OCI-M2 (cell line): ENCODE measurements around the gene CCT7.

ENCODE experiments used
- DNase-seq: peaks from one replicate; lab custom pipeline; 2025; ENCODE audit not compliant: unreplicated experiment; lab: John Stamatoyannopoulos, UW

Gene CCT7

DNA sequence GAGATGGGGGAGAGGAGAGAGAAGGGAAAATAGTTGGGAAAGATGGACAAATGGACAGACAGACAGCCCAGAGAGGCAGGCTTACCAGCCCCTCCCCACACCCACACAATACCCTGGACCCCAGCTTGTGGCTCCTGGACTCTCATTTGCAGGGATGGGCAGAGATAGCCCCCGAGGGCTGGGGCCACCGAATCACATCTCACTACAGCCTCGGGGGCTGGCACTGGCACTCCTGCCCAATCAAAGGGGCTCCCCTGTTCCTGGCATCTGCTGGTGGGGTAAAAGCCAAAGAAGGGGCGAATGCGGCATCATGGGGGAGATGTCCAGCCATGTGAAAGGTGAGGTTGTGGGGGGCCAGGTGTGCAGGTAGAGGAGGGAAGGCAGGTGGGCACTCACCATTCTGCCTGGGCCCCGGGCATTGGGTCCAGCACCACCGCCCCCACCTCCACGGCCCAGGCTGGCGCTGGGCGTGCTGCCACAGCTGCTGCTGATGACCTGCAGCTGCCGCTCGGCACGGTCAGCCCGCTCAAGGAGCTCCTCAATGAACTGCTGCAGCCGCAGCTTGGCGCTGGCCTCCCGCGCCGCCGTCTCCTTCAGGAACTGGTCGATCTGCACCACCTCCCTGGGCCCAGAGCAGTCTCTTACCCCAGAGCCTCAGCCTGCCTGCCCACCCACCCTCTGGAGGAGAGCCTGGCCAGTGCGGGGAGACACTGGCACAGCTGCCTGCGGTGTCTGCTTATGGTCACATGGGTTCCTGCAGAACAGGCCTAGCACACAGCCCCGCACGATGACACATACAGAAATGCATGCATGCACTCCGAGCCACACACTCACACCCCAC lies 32.2 kb downstream of the CCT7 start:
- DNase-seq: no peak

- no peak for DNase-seq
Observed at GRCh38 chr2:73267008-73267407, 32.9 kb downstream of the CCT7 start.

- no peak for DNase-seq
Observed at GRCh38 chr2:73268366-73268829, 34.3 kb downstream of the CCT7 start.

DNA sequence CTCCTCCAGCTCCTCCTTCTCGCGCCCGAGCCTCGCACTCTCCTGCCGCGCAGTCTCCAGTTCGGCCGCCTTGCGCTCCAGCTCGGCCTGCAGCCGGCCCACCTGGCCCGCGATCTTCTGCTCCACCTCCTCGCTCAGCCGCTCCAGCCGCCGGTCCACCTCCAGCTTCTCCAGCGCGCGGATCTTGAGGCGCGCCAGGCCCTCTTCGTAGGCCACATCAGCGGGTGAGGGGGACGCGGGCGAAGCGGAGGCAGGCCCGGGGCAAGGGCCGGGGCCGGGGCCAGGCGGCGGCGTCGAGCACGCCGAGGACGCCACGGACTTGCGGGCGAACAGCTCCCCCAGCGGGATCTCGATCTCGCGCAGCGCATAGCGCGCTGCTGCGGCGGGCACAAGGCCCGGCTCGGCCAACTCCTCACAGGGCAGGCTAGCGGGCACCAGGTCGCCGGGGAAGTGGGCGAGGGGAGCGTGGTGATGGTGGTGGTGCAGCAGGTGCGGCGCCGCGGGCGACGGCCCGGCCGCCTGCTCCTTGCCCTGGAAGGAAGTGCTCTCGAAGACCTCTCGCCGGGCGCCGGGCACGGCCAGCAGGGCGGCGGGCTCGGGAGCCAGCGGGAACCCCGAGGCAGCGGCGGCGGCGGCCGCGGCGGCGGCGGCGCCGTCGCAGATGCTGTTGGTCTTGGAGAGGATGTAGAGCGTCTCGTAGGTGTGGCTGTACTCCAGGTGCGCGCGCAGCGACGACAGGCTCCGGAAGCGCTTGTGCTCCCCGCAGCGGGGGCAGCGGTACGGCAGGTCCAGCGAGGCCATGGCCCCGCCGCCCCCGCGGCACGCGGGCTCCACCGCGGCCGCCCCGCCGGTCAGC lies 35.0 kb downstream of the CCT7 start:
- DNase-seq: no peak

DNA sequence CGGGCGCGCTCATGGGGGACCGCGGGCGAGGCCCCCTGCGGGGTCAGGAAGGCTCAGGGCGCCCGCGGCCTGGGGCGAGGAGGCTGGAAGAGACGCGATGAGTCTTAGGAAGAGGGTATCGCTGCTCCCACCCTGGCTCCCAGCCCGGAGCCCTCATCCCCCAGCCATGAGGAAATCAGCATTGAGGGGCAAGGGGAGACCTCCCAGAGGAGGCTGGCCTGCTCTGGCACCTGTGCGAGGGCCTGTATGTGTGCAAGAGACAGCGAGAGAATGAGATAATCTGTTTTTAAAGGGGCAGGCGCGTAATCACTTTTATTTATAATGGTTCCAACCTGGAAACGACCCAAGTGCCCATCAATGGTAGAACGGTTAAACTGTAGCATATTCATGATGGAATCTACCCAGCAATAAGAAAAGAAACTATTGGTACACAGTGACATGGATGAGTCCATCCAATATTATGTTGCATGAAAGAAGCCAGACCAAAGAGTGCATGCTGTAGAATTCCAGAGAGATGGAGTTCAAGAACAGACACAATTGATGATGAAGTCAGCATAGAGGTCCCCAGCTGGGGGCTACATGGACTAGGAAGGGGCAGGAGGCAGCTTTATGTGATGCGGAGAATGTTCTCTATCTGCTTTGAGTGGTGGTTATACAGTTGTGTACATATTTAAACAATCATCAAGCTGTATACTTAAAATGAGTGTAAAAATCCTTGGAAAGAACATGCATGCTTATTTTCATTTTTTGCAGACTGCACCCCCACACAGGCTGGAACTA lies 35.8 kb downstream of the CCT7 start:
- DNase-seq: no peak

DNA sequence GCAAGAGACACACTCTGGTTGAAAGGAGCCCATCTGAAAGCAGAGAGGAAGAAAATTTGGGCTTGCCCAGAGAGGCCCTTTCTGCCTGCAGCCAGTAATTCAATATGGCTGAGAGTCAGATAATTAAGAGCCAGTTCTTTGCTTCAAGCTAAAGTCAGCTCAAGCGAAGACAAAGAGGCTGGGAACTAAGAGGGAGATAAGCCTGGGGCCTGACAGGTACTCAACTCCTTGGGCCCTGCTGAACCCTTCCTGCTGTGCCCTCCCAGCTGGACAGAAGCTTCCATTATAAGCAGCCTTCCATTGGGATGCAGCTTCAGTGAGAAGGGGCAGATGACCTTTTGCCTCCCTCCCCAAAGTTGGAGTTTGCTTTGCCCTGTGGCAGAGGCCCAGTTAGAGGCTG lies 38.2 kb downstream of the CCT7 start:
- DNase-seq: no peak

GRCh38 chr2:73279852-73280251 lies 45.7 kb downstream of the CCT7 start:
- no peak for DNase-seq

DNA sequence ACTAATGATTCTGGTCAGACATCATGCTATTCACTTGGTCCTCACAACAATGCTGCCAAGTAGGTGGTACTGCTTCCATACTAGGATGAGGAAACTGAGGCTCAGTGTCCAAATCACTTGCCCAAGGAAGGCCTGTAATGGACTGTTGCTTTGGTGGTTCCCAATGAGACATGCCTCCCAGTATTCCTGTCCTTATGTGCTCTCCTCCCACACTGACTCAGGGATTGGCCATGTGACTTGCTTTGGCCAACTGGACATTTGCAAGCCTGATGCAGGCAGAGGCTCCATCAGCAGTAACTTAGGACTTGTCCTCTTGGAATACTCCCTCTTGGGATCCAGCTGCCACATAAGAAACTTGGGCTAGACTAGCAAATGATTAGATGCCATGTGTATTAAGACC lies 47.1 kb downstream of the CCT7 start:
- DNase-seq: no peak

DNA sequence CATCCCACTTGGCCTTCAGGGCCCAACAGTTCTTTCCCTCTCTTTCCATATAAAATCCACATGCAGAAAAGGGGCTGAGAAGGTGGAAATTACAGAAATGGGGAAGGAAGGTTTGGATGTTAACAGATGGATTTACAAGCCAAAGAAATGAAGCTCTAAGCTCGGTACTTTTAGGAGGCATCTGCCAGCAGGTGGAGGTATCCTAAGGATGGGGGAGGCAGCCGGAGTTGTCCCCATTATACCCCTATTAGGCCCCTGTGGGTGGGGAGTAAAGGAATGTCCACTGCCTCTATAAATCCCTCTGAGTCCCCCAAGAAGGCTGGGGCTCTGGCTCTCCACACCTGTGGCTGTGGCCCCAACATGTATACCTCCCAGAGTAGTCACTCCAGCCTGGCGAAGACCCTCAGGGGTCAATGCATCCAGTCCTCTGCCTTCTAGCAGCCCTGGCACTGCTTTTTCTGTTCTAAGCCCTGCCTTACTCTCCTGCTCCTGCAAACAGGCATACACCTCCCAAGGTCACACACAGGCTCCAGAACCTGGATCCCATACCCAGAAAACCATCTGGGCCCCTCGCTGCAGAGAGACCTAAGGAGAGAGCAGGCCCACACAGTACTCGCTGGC lies 48.9 kb downstream of the CCT7 start:
- no peak for DNase-seq

- no peak for DNase-seq
Observed at GRCh38 chr2:73283545-73284295, 49.6 kb downstream of the CCT7 start.

GRCh38 chr2:73284296-73285158 lies 50.4 kb downstream of the CCT7 start, which contains the start of gene FBXO41:
Gene FBXO41, minus strand, starts transcription at chr2:73284478. Its CDS starts 14,848 bp downstream, at chr2:73269630.
- no peak for DNase-seq

DNA sequence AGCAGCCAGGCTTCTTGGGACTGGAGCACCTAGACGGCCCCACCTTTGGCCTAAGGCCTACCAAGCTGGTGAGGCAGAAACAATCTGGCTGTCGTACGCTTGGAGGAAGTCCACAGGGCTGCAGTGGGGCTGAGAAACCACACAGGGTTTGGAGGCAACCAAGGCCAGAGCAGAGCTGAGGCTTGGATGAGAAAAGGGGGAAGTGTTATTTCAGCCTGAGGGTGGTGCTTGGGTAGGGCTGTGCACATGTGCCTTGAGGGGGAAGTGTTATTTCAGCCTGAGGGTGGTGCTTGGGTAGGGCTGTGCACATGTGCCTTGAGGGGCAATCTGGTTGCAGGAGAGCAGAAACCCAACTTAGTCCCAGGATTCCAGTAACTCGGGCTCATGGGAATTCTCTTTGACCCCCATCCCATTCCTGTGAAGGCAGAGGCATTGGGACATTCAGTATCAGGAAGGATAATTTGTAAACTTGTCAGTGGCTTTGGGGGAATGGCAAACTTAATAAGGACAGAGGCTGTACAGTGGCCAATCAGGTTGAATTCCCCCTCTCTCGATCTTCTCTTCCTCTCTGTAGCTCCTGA lies 51.1 kb downstream of the CCT7 start:
- DNase-seq: no peak

- no peak for DNase-seq
Observed at GRCh38 chr2:73286134-73286655, 52.1 kb downstream of the CCT7 start.

DNA sequence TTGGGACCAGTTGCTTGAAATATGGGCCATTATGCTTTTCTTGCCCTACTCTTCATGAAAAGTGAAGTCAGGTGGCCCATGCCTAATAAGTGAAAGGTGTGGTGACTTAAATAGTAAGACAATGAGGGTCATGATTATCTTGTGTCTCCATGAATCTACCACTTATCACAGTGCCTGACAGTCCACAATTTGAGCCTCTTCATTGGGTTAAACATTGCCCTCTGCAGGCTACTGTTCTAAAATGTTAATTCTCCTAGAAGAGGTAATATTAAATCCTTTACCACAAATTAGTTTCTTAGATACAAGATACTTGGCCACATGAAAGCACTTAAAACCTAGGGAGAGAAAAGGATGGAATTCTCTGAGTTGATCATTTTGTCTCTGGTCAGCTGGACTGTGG lies 55.2 kb downstream of the CCT7 start:
- DNase-seq: no peak

DNA sequence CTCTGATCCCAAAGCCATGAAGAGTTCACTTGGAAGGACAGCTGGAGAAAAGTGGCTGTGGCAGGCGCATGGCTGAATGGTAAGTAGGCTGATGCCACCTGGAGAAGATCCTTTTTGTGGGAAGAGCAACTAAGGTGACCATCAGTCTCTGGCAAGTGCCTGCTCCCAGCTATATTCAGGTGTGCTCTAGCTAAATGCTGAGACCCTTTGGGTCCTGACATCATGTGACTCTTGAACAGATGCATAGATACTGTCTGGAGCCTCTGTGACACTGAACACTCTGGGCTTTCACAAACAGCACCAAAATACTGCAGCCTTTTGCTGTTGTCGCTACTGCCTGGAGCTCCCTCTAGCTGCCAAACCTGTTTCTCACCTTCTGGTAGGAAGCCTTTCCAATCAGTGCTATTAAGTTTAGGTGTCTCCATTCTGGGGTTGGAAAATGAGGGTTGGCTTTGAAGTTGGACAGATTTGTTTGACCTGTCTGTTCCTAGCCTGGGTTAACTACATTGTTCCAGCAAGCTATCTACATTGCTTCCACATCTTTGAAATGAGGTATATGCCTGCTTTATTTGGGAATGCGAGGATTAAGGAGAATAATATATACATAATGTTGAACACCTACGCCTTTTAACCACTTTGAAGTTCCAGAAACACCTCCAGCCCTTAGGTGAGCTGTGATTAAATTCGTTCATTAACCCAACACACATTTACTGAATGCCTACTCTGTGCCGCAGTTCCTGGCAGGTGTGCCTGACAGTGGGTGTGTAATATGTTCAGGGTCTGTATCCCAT lies 56.1 kb downstream of the CCT7 start:
- no peak for DNase-seq

DNA sequence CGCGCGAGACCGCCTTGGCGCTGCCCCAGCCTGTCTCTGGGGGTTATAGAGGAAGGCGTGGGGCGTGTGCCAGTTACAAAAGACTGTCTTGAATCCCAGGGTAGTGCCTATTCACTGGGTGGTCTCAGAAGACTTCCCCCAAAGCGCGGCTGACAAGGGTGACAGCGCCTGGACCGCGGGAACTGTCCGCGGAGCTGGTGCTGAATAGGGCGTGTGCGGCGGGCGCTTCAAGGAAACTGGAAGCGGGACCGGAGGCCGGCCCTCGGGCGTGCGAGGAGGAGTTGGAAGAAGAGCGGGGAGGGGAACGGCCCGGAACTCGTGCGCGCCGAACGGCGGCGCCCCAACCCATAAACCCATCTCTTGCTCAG lies 57.0 kb downstream of the CCT7 start:
- no peak for DNase-seq

- no peak for DNase-seq
Observed at GRCh38 chr2:73291461-73292315, 57.6 kb downstream of the CCT7 start.
